HG02798 (cell line): Measurements from ENCODE around the gene KCNH8.
"Not testable (repeated sequence)": the region's sequence is repeated elsewhere in the genome, so short reads cannot be mapped to it uniquely, and the experiment has no call there.

ENCODE experiments used
- ATAC-seq: cut with Tn5 transposase; IDR thresholded peaks from one replicate; pipeline ENCODE4 v1.9.1; 2021; ENCODE audit warnings: mild to moderate bottlenecking; ENCODE audit not compliant: unreplicated experiment, poor library complexity

KCNH8 gene

GRCh38 chr3:19147905-19148767 is at the start of gene KCNH8:
KCNH8 (plus strand) TSS chr3:19148510; CDS start chr3:19148720, 210 bp downstream.
- no peak for ATAC-seq

- not testable (repeated sequence) for ATAC-seq
These were observed 45.5 kb upstream of the KCNH8 start for GRCh38 chr3:19102654-19103290.

- ATAC-seq = no peak
These were observed 44.8 kb upstream of the KCNH8 start for GRCh38 chr3:19103510-19103909.

- ATAC-seq = no peak
These were observed 43.9 kb upstream of the KCNH8 start for GRCh38 chr3:19104459-19104858.

GRCh38 chr3:19105826-19106225 is 42.5 kb upstream of the KCNH8 start:
- ATAC-seq = no peak

GRCh38 chr3:19106307-19106706 is 42.0 kb upstream of the KCNH8 start:
- ATAC-seq = no peak

GRCh38 chr3:19107719-19108118 is 40.6 kb upstream of the KCNH8 start:
- no peak for ATAC-seq

GRCh38 chr3:19110335-19110895 is 37.9 kb upstream of the KCNH8 start:
- no peak for ATAC-seq

GRCh38 chr3:19114461-19114860 is 33.8 kb upstream of the KCNH8 start:
- no peak for ATAC-seq

- ATAC-seq = no peak
These were observed 32.1 kb upstream of the KCNH8 start for GRCh38 chr3:19116239-19116638.

GRCh38 chr3:19124752-19125151 is 23.6 kb upstream of the KCNH8 start:
- ATAC-seq = no peak

GRCh38 chr3:19139863-19140262 is 8.4 kb upstream of the KCNH8 start:
- ATAC-seq = no peak

- peak; percentile 82 for ATAC-seq
These were observed 1.3 kb upstream of the KCNH8 start for GRCh38 chr3:19146685-19147650.

- no peak for ATAC-seq
These were observed 420 bp downstream of the KCNH8 start for GRCh38 chr3:19148768-19149091.

GRCh38 chr3:19149368-19149767 is 1.1 kb downstream of the KCNH8 start:
- no peak for ATAC-seq

GRCh38 chr3:19151171-19151570 is 2.9 kb downstream of the KCNH8 start:
- ATAC-seq = no peak

- no peak for ATAC-seq
These were observed 6.5 kb downstream of the KCNH8 start for GRCh38 chr3:19154693-19155250.

GRCh38 chr3:19155375-19155774 is 7.1 kb downstream of the KCNH8 start:
- ATAC-seq = no peak

GRCh38 chr3:19159966-19160635 is 11.8 kb downstream of the KCNH8 start:
- no peak for ATAC-seq

- no peak for ATAC-seq
These were observed 17.3 kb downstream of the KCNH8 start for GRCh38 chr3:19165654-19166053.
